Stimulated activated CD4-positive, alpha-beta T cell treated with anti-CD3 and anti-CD28 coated beads, Interleukin-15, amount 100 ng/mL, for 1 hour (primary cell): Measurements from ENCODE around the gene EPN3.
A peak's percentile ranks its signal among the peaks of the same experiment; 100 is the strongest.

ENCODE experiments used
- DNase-seq, 2 donors: peaks; one replicate each; pipeline ENCODE4 v3.0.0-alpha.2; 2020; ENCODE audit warnings: low read depth in 1 of 2, low spot score in 1 of 2

The EPN3 gene

DNA sequence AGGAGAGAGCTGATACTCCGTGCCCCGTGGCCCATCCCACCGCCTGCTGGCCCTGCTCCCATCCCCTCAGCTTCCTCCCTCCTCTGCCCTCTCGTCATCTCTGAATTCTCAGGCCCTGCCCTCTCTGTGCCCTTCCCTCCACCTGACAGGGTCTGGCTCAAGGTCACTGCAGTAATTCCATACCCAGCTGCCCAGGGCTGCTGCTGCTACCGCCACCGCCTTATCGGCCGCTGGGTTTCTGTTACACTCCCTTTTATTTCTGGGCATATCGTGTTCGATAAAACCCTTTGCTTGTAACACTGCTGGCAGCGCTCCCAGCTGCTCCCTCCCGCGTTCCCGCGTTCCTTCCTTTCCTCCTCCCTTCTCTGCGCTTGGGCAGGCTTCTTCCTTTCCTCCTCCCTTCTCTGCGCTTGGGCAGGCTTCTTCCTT, 1.2 kb downstream of the EPN3 start:
- DNase-seq, result no peak

DNA sequence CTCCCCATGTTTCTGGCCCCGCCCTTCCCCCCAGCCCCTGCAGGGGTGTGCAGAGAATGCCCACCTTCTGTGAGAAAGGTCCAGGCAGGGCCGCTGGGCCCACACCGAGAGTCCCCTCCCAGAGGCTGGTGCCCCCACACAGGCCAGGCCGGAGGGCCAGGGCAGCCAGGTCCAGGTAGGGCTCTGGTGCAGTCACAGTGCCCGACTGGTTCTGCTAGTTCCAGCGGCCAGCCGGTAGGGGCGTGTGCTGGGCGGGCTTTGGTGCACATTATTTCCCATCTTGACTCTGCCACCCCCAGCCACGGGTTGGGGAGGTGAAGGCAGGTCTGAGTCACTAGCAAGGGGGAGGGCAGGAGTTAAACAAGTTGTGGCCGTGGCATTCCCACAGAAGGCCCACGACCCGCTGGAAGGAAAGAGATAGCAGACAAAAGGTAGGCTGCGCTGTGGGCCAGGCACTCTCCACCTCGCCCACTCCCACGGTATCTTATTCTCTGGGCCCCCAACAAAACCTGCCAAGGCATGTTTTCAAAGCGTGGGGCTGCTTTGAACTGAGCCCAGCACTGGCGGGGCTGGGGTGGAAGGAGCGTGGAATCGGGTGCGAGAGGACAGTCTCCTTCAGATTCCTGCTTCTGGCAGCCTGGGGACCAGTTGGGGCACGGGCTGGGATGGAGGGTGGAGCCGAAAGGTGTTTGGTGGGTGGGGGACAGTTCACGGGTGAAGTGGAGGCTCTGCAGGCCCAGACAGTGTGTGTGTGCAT, 1.9 kb downstream of the EPN3 start:
- no peak for DNase-seq

DNA sequence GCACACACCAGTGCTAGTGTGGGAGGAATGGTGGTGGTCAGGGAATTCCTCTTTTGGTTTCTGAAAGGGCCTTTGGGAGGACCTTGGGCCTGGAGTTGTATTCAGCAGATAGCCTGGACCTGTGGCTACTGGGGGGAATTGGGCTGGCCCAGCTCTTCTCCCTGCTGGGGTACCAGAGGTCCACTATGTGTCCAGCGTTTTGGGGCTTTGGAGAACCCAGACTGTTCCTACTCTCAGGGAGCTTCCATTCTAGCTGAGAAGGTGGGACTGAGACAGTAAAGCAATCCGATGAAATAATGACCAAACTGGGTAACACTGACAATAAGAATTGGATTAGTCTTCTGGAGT, 2.4 kb downstream of the EPN3 start:
- DNase-seq, result no peak

DNA sequence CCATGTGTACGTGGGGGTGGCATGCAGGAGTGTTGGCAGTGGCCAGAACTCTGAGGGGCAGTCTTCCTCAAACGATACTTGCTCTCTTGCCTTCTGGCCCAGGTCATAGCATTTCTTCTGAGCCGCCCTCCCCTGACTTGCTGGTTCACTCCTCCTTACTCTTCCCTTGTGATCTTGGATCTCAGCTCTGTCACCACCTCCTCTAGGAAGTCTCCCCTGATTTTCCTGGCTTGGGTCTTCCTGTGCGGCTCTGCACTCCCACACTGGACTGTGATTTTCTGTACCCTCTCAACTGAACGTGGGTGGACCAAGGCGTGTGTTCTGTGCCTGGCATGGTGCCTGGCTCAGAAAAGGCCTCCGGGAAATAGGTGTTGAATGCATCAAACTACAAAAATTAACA, 2.9 kb downstream of the EPN3 start:
- no peak for DNase-seq

DNA sequence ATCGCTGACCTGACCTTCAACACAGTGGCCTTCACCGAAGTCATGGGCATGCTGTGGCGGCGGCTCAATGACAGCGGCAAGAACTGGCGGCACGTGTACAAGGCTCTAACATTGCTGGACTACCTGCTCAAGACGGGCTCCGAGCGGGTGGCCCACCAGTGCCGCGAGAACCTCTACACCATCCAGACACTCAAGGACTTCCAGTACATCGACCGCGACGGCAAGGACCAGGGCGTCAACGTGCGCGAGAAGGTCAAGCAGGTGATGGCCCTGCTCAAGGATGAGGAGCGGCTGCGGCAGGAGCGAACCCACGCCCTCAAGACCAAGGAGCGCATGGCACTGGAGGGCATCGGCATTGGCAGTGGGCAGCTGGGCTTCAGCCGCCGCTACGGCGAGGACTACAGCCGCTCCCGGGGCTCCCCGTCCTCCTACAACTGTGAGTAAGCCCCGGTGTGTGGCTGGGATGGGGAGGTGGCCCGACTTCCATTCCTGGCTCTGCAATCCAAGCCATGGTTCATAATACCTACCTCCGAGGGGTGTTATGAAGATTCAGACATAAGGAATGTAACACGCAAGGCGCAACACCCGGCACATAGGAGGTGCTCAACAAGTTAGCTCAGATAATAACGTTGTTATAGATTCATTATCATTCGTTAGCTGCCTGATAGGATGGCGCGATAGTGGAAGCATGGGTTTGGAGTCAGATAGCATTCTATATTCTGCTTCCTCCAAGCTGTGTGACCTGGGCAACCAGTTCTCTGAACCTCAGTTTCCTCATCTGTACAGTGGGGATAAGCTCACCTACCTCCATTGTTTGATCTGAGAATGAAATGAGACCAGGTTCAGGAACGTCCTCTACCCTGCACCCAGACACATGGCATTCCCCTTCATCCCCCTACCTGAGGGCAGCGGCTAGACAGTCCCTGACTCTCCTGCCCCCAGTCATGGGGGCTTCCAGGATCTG, 4.4 kb downstream of the EPN3 start:
- DNase-seq, result no peak

DNA sequence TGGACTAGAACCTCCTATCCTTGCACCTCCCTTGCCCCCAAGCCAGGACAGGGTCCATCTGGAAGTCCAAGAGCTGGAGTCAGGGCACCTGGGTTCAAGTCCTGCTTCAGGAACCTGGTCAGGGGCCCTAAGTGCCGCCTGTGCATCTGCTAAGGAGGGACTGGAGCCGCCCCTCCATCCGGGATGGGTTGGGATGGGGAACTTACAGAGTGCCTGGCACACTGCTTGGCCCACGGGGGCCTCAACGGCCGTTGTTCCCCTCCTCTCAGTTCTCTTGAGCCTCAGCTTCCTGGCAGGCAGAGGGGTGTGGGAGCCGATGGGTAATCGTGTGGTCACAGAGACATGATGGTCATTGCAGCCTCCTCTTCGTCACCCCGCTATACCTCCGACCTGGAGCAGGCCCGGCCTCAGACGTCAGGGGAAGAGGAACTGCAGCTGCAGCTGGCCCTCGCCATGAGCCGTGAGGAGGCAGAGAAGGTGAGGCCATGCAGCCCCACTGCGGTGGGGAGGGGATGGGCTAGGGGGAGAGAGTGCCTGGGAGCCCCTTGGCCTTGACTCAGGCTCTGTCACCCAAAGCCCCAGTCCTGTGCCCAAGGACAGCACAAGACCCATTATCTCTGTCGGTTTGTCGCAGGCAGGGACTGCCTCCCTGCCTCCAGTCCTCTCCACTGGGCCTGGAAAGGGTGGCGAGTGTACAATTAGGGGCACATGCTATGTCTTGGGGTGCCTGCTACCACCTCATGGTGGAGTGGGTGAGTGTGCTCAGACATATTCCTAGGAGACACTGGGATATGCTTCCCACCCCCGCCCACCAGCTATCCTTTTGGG, 5.4 kb downstream of the EPN3 start:
- DNase-seq, result no peak

DNA sequence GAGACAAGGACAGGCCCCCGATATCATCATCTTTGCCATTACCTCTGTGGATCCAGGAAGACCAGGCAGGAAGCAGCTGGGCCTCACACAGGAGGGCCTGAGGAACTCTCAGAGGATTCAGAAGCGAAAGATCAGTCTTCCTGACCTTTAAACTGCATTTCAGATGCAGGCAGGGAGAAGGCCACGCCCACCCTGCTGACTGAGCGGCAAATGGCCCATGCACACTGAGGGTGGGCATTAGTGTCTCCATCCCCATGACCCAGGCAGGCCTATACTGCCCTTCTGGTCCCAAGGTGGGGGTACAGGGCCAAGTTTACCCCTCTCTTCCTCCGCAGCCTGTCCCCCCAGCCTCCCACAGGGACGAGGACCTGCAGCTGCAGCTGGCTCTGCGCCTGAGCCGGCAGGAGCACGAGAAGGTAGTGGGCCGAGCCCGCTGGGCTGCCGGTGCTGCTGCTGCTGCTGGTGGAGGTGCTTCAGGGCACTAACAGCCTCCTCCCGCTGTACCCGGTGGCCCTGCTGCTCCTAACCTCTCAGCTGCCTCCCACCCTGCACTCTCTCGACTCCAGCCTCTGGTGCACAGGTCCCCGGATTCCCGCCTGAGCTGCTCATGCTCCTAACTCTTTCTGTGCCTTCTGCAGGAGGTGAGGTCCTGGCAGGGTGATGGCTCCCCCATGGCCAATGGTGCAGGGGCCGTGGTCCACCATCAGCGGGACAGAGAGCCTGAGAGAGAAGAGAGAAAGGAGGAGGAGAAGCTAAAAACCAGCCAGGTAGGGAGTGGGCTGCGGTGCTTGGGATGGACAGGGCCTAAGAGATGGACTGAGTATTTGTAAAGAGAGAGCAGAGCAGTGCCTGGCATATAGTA, 6.2 kb downstream of the EPN3 start:
- DNase-seq, result no peak

DNA sequence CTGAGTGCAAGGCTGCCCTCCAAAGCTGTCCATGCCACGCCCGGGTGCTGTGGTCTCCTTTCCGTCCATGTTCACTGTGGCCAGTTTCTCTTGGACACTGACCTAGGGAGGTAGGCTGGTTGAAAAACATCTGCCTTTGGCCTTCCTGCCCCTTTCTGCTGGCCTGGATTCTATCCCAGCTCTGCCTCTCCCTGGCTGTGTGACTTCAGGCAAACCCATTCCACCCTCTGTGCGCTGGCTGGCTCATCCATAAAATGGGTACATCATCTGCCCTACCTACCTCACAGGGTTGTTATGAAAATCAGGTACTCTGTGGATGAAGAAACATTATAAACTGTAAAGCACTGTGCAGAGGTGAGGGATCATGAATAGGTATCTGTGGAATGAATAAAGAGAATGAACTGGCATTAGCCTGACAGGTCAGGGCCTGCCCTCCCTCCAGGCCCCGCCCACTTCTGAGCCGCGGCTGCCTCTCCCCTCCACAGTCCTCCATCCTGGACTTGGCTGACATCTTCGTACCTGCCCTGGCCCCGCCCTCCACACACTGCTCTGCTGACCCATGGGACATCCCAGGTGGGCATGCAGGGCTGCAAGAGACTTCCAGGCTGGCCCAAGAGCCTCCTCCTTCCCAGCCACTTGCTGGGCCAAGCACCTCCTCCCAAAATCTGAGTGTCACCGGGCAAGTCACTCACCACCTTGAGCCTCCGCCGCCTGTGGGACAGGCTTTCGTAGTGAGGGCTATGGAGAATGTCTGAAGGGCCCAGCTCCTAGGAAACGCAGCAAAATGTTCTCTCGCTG, 7.4 kb downstream of the EPN3 start:
- DNase-seq, result no peak

DNA sequence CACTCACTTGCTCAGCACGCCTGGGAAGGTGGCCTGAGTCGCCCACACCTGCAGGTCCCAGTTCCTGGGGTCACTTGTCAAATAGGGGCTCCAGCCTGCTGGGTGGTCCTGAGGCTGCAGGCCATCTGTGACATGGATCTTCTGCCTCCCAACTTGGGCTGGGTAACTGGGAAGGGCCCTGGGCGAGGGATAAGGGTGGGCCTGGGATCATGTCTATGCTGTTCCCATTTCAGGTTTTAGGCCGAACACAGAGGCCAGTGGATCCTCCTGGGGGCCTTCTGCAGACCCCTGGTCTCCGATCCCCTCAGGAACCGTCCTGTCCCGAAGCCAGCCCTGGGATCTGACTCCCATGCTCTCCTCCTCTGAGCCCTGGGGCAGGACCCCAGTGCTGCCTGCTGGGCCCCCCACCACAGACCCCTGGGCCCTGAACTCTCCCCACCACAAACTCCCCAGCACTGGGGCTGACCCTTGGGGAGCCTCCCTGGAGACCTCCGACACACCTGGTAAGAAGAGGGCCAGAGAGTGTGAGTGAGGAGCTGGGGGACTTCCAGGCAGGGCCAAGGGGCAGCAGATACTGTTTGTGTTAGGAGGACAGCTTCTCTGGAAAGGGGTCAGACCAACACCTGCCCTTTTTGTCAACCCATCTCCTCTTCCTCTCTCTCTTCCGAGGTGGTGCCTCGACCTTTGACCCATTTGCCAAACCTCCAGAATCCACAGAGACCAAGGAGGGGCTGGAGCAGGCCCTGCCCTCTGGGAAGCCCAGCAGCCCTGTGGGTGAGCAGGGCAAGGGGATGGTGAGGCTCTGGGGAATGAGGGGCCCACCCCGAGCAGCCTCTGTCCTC, 8.2 kb downstream of the EPN3 start:
- DNase-seq, result no peak

DNA sequence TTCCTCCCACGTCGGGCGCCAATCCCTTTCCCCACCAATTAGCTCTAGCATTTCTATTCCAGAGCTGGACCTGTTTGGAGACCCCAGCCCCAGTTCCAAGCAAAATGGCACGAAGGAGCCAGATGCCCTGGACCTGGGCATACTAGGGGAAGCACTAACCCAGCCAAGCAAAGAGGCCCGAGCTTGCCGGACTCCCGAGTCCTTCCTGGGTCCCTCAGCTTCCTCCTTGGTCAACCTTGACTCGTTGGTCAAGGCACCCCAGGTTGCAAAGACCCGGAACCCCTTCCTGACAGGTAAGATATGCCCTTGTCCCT, 8.8 kb downstream of the EPN3 start:
- no peak for DNase-seq

DNA sequence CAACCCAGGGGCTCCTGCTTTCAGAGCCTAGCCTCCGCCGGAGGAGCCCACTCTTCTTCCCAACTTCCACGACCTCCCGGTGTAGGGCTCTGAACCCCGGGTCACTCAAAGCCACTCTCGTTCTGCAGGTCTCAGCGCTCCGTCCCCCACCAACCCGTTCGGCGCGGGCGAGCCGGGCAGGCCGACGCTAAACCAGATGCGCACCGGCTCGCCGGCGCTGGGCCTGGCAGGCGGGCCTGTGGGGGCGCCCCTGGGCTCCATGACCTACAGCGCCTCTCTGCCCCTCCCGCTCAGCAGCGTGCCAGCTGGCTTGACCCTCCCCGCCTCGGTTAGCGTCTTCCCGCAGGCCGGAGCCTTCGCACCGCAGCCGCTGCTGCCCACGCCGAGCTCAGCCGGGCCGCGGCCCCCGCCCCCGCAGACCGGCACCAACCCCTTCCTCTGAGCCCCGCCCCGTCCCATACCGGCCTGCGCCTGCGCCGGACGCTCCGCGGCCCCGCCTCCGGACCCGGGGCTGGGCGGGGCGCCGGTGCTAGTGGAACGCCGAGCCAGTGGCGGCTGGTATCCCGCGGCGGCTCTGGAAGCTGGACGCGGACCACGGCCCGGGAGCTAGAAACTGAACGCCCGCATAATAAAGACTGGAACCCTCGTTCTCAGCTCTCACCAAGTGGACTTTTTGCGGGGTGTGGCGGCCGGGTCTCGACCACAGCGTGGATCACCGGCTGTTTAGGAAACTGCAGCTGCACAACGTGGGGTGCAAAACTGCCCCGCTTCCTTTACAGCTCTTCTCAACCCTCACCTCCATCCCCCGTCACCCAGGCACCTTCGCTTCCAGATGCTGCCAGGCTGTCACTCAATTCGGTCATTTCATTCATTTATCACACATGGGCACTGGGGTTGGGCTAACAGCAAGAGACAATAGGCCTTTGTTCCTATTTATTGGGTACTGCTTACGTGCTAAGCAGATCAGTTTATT, 9.5 kb downstream of the EPN3 start:
- peak; percentile 78 for DNase-seq

DNA sequence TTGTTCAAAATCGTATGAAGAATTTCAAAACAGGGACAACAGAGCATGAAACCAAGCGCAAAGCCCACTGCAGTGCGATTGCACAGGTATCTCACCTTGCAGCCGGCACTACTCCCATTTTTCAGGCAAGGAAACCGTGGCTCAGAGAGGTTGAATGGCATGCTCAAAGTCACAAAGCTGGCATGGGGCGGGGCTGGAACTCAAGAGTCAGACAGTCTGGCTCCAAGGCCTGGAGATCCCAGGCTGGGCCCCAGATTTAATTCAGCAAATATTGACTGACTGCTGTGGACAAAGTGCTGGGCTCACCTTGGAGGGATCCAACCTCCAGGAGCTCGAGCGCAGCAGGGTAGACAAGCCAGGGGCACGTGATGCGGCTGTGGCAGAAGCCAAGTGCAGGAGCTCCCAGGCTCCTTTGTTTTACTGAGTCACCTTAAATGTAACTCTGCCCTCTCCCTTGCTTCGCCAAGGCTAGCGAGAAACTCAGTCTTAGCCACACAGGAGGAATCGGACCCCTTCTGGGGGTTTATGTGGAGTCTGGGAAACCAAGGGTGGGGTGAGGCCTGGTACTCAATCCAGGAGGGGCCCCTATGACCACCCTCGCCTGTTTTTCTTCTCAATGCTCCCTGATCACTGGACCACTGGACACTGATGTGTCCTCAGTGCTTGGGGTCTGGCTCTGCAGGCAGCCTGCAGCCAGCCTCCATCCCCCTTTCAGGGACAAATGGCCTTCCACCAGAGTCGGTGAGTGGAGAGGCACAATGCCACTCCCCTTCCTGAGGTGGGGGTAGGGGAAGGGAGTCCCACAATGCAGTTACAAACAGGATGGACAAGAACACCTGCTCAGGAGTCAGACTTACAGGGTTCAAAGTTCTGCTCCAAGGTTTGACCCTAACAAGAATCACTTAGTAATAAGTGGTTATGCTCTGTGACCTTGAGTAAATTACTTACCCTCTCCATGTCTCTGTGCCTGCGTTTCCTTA, 10.6 kb downstream of the EPN3 start:
- no peak for DNase-seq

DNA sequence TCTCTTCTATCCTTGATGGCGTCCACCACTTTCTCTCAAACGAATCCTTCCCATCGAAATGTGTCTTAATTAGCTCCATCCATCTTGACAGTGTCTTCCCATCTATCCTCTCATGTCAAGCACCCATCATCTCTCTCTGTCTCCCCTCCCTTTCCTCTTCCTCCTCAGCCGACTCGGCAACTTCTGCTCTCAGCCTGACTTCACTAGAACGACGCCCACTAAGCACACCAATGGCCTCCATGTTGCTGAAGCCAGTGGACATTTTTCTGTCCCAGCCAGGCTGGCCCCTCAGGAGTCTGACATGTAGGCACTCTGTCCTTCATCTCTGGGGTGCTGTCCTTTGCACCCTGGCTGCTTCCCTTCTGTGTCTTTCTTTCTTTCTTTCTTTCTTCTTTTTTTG, 12.0 kb downstream of the EPN3 start:
- DNase-seq, result no peak

DNA sequence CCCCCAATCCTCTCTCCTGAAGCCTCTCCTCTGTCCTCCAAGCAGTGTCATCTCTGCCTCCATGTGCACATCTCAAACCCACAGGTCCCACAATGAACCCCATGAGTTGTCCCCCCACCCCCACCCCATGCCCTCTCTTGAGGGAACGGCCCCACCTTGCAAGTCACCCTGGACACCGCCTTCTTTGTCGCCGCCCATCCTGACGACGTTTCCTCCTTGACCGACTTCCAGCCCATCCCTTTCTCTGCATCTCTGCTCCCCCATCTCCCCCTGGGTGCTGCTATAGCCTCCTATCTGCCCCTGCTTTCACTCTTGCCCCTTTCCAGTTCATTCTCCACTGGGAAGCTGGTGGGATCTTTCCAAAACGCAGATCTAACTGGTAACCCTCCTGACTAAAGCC, 12.8 kb downstream of the EPN3 start:
- no peak for DNase-seq

DNA sequence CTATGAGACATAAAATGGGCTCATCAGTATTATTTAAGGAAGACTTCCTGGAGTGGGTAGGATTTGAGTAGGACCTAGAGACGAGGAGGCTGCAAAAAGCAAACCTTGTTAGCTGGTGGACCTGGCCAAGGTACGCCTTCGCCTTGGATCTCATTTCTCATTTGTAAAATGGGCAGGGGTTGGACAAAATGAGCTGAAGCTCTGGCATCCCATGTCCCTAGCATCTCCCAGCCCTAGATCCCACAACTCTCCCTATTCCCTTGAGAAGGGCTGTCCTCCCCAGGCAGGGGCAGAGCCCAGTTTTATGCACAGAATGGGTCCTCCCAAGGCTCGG, 14.1 kb downstream of the EPN3 start:
- DNase-seq, result no peak

DNA sequence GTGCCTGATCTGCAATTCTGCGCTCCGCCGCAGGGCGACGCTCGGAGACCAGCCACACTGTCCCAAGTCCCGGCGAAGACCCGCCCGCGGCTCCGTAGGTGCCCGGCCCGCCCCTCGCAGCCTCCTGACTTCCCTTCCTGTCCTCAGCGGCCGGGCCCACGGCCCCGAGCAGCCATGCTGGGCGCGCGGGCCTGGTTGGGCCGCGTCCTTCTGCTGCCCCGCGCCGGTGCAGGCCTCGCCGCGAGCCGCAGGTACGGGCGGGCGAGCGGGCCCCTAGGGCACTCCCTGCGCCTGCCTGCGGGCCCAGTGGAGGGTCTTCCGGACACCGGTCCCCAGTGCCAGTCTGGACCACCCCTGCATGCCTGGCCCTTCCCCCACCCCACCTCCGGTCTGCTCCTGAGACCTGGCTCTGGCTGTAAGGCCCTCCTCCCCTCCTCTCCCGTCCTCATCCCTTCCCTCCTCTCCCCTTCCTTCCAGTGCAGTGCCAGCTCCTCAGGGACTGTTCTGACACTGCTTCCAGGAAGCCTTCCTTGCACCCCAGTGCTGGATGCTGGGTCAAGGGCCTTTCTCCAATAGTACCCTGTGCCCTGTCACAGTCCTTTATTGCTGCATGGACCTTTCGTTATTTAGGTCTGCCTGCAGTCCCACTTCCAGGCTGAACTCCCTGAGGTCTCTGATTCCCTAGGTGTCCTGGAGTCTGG, 14.7 kb downstream of the EPN3 start, which contains the start of gene SPATA20:
Gene SPATA20, plus strand, starts transcription at position 140 of the 701 bp plus-strand sequence. Its CDS starts 35 bp downstream, at position 175.
- DNase-seq, result peak; percentile 68 to 79
